Adrenal gland (tissue), 5 donors: ENCODE data around the gene ABHD6.

Experiments
- CTCF ChIP-seq, 6 experiments: fragments of 450-650 bp in 4 of 6; fragments of 200-600 bp in 2 of 6; sonication (generic) in 1 of 6; IDR thresholded peaks; 1 replicate in 5 of 6; 2 replicates in 1 of 6; pipeline versions ENCODE4 v1.5.1 to v1.8.0; 2016 to 2021; ENCODE audit warnings: antibody characterized with exemption in 6 of 6, mild to moderate bottlenecking in 2 of 6, moderate library complexity in 1 of 6
- POLR2A ChIP-seq, 2 donors: fragments of 450-650 bp; IDR thresholded peaks; one replicate each; pipeline ENCODE4 v1.6.1; 2017; ENCODE audit warnings: antibody characterized with exemption in 2 of 2, mild to moderate bottlenecking in 2 of 2, moderate library complexity in 1 of 2
- donor health status: DM: no; HTN: no; CAD: no.

- TF ChIP-seq CTCF (IDR thresholded peaks at IDR 0.05) (no peak), POLR2A (IDR thresholded peaks at IDR 0.05) (no peak)
These were observed 85.2 kb downstream of the ABHD6 start for GRCh38 chr3:58322793-58323192.
